ENCODE results near the gene ADAM12. TPM values are rescaled to one million over a fixed set of nuclear protein-coding genes. Genes with fewer than 3 reads are reported as not detected.

Gene ADAM12
- total and polyA plus RNA-seq, 2 donors (not counting 3 experiments of a cell fraction or from before 2014, with no cell fraction given) = 0.22 to 0.33 TPM

DNA sequence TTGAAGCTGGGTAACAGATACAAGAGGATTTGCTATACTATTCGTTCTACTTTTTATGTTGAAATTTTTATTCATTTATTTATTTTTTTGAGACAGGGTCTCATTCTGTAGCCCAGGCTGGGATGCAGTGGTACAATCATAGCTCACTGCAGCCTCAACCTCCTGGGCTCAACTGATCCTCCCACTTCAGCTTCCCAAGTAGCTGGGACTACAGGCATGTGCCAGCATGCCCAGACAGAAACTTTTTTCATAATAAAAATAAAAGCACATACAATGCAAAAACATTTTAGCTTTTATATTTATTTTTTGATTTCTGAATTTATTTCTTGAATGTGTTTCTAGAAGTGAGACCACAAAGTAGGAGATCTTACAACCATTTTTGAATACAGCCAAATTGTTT, 420.7 kb downstream of the ADAM12 start:
- no peak for FAIRE-seq
- Histone ChIP-seq H3K79me2 (ENCODE audit: control insufficient read depth, insufficient read depth, low read length) (no peaks in the 10 kb centered on the region), H3K9me1 (replicated peaks; ENCODE audit: control insufficient read depth, extremely low read depth, insufficient read depth, low read length) (no peaks in the 10 kb centered on the region), H2AFZ (ENCODE audit: low read depth, low read length) (no peak overlapping the region), H3K27ac (ENCODE audit: insufficient read depth, low read depth, low read length) (no peak overlapping the region), H3K9ac (replicated peaks; ENCODE audit: extremely low read depth, insufficient read depth, low read length) (no peak overlapping the region), H3K9me3 (replicated peaks; ENCODE audit: control insufficient read depth, insufficient read depth, low read length) (no peaks in the 10 kb centered on the region), H3K27me3 (ENCODE audit: control insufficient read depth in 2 of 2, insufficient read depth in 2 of 2, low read length in 2 of 2) (peaks cover 0 to 2% of the 10 kb centered on the region in 2 experiments), H3K4me1 (ENCODE audit: control insufficient read depth, extremely low read depth, insufficient read depth, low read length) (no peaks in the 10 kb centered on the region), H3K4me3 (replicated peaks in 1 of 3; ENCODE audit: insufficient read depth in 1 of 3, low read depth in 1 of 3, low read length in 3 of 3) (no peak overlapping the region), H4K20me1 (replicated peaks; ENCODE audit: control insufficient read depth, extremely low read depth, insufficient read depth, low read length) (no peaks in the 10 kb centered on the region), H3K36me3 (ENCODE audit: control insufficient read depth in 2 of 2, extremely low read depth in 1 of 2, insufficient read depth in 2 of 2, low read length in 2 of 2) (no peaks in the 10 kb centered on the region), H3K4me2 (ENCODE audit: insufficient read depth, low read length) (no peak overlapping the region)
- DNase-seq (ENCODE audit: low read depth, low spot score) = no peak
- dilution Hi-C loops (cut with MboI; ENCODE audit: extremely low pct_ligation_motif_present, low sequenced_read_pairs) (no loop called here), intact Hi-C loops (cut with micrococcal nuclease) (no loop called here)
- CTCF ChIA-PET = no interaction called here
- TF ChIP-seq JUN (IDR thresholded peaks at IDR 0.05; ENCODE audit: borderline replicate concordance, insufficient read depth, insufficient read length, low read depth) = no peak
- TF ChIP-seq POLR2A (IDR thresholded peaks at IDR 0.05; ENCODE audit: low read depth, low read length) = no peak
- TF ChIP-seq CTCF (IDR thresholded peaks at IDR 0.05; ENCODE audit: extremely low read depth in 1 of 2, insufficient read depth in 1 of 2, low read depth in 1 of 2, low read length in 2 of 2) = no peak
- no peak for TF ChIP-seq POLR2AphosphoS5 (IDR thresholded peaks at IDR 0.05; ENCODE audit: insufficient read depth, low read depth, low read length)
- no peak for TF ChIP-seq MYC (IDR thresholded peaks at IDR 0.05; ENCODE audit: low read depth, low read length)
- TF ChIP-seq EZH2 (IDR thresholded peaks at IDR 0.05; ENCODE audit: borderline replicate concordance, low read depth, low read length, severe bottlenecking) = no peak
- no peak for TF ChIP-seq FOS (IDR thresholded peaks at IDR 0.05; ENCODE audit: borderline replicate concordance, insufficient read depth, low read length)
- TF ChIP-seq GATA2 (IDR thresholded peaks at IDR 0.05; ENCODE audit: insufficient read depth, insufficient read length, low read depth, low read length) = no peak
- TF ChIP-seq, protein P1, sequence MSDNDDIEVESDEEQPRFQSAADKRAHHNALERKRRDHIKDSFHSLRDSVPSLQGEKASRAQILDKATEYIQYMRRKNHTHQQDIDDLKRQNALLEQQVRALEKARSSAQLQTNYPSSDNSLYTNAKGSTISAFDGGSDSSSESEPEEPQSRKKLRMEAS (IDR thresholded peaks at IDR 0.05; ENCODE audit: insufficient read depth, insufficient read length) = no peak
- BruUV-seq (replicated peaks) = no TSS peak
- POLR2A ChIA-PET = no interaction called here
